HepG2 (cell line): ENCODE results near the gene LCLAT1. TPM values are rescaled to one million over a fixed set of nuclear protein-coding genes. Genes with fewer than 3 reads are reported as not detected.

Experiments
- ATAC-seq: fragments of 200-7000 bp; cut with Tn5 transposase; 3 replicates; pipeline ENCODE4 v1.9.1; 2020; ENCODE audit warnings: mild to moderate bottlenecking, moderate library complexity
- BruUV-seq: library from RNA; stranded (reverse); fragments of 400-500 nt; replicated peaks from 2 replicates; lab custom pipeline; 2021; lab: Mats Ljungman, UMichigan
- CTCF ChIA-PET: fragments of 300-600 bp; formaldehyde crosslinking; extraction: SDS; loops from one replicate; lab custom pipeline; 2021; ENCODE audit warnings: low total read pairs, inconsistent platforms, low intra/inter-chr PET ratio; lab: Yijun Ruan, JAX
- POLR2A ChIA-PET: fragments of 350-600 bp; sonication (Branson Sonifier 250); formaldehyde crosslinking; loops from one replicate; lab custom pipeline; 2020; ENCODE audit warnings: antibody characterized with exemption, inconsistent platforms; lab: Yijun Ruan, JAX
- DNase-seq: peaks from one replicate; pipeline ENCODE4 v3.0.0-alpha.2; 2015; ENCODE audit warnings: low spot score
- FAIRE-seq: peaks from 3 replicates; lab custom pipeline; 2011; peaks lifted over from hg19 to GRCh38; lab: Jason Lieb, UNC
- H2AFZ ChIP-seq: one replicate; pipeline ENCODE4 v1.6.1; 2011; ENCODE audit warnings: low read length, inconsistent platforms
- H3K27ac ChIP-seq: fragments of 300-600 bp; 3 replicates; pipeline ENCODE4 v1.8.0; 2011; ENCODE audit warnings: mixed run types, mild to moderate bottlenecking, mixed read lengths, low read length, inconsistent platforms; ENCODE audit not compliant: insufficient read depth; ENCODE audit errors: extremely low read length
- H3K27me3 ChIP-seq, 2 experiments: fragments of 200-600 bp in 1 of 2; 2 replicates in 1 of 2; 3 replicates in 1 of 2; pipeline versions ENCODE4 v1.6.0 to v1.8.0; 2011; ENCODE audit warnings: low read length in 2 of 2, mild to moderate bottlenecking in 2 of 2, moderate library complexity in 2 of 2, inconsistent platforms in 1 of 2; ENCODE audit not compliant: insufficient read depth in 2 of 2, control insufficient read depth in 1 of 2
- H3K36me3 ChIP-seq, 2 experiments: fragments of 200-600 bp in 1 of 2; replicated peaks in 1 of 2; 2 replicates in 1 of 2; 3 replicates in 1 of 2; pipeline versions ENCODE4 v1.5.1 to v1.8.0; 2011; ENCODE audit warnings: low read length in 2 of 2, inconsistent platforms in 1 of 2; ENCODE audit not compliant: insufficient read depth in 2 of 2, control insufficient read depth in 1 of 2
- H3K4me1 ChIP-seq: 2 replicates; pipeline ENCODE4 v1.5.1; 2012; ENCODE audit warnings: low read length, inconsistent platforms; ENCODE audit not compliant: insufficient read depth
- H3K4me2 ChIP-seq: 2 replicates; pipeline ENCODE4 v1.6.0; 2011; ENCODE audit warnings: low read depth, low read length, inconsistent platforms
- H3K4me3 ChIP-seq, 3 experiments: fragments of 200-600 bp in 1 of 3; sonication (generic), shearing (Covaris generic) in 1 of 3; replicated peaks in 1 of 3; 2 replicates each; pipeline ENCODE4 v1.5.1; 2011 to 2016; ENCODE audit warnings: low read length in 3 of 3, inconsistent platforms in 2 of 3, low read depth in 2 of 3, mild to moderate bottlenecking in 2 of 3, control low read depth in 1 of 3, mixed read lengths in 1 of 3; ENCODE audit not compliant: insufficient read depth in 1 of 3
- H3K79me2 ChIP-seq: one replicate; pipeline ENCODE4 v1.6.1; 2011; ENCODE audit warnings: low read length, inconsistent platforms; ENCODE audit not compliant: insufficient read depth
- H3K9ac ChIP-seq: 2 replicates; pipeline ENCODE4 v1.6.0; 2011; ENCODE audit warnings: mild to moderate bottlenecking, low read depth, low read length, inconsistent platforms; ENCODE audit not compliant: insufficient read depth
- H3K9me3 ChIP-seq: 2 replicates; pipeline ENCODE4 v1.5.1; 2012; ENCODE audit warnings: mild to moderate bottlenecking, low read length
- H4K20me1 ChIP-seq: 2 replicates; pipeline ENCODE4 v1.6.0; 2011; ENCODE audit warnings: inconsistent platforms, mild to moderate bottlenecking, low read length, moderate library complexity; ENCODE audit not compliant: insufficient read depth
- KLF16 ChIP-seq, 2 experiments: sonication (generic) in 1 of 2; formaldehyde crosslinking in 1 of 2; IDR thresholded peaks; 2 replicates each; pipeline versions ENCODE4 v1.6.1 to v1.8.0; 2016 to 2023; ENCODE audit warnings: missing genetic modification reagents in 2 of 2, missing compliant biosample characterization in 1 of 2
- RNF2 ChIP-seq: fragments of 450-650 bp; conservative IDR thresholded peaks from 2 replicates; pipeline ENCODE4 v1.6.1; 2016; ENCODE audit warnings: low read depth
- SMAD3 ChIP-seq: sonication (generic); formaldehyde crosslinking; IDR thresholded peaks from 2 replicates; pipeline ENCODE4 v1.4.0; 2020; ENCODE audit warnings: missing genetic modification reagents
- SOX6 ChIP-seq, 2 experiments: fragments of 450-650 bp in 1 of 2; sonication (generic) in 1 of 2; formaldehyde crosslinking in 1 of 2; IDR thresholded peaks; 2 replicates each; pipeline versions ENCODE4 v1.4.0 to v1.6.1; 2017 to 2020; ENCODE audit warnings: antibody characterized with exemption in 1 of 2, mild to moderate bottlenecking in 1 of 2, missing genetic modification reagents in 1 of 2
- TCF7 ChIP-seq: sonication (generic); IDR thresholded peaks from 2 replicates; pipeline ENCODE4 v1.6.1; 2016; ENCODE audit warnings: antibody characterized with exemption, low read depth
- ZBTB7A ChIP-seq: sonication (generic); formaldehyde crosslinking; IDR thresholded peaks from 2 replicates; pipeline ENCODE4 v1.8.0; 2022; ENCODE audit warnings: mild to moderate bottlenecking, missing genetic modification reagents
- ZMYM2 ChIP-seq: sonication (generic); formaldehyde crosslinking; IDR thresholded peaks from 2 replicates; pipeline ENCODE4 v1.8.0; 2022; ENCODE audit warnings: mild to moderate bottlenecking, missing genetic modification reagents
- WGBS: methylation state at CpG from one replicate; pipeline ENCODE4 v1.1.6; 2017; ENCODE audit warnings: low lambda C conversion rate; 5-methylcytosine and 5-hydroxymethylcytosine counted together
- in situ Hi-C: cut with HindIII; loops from 2 replicates; pipeline ENCODE4 v1.10.0; 2017; ENCODE audit warnings: low pct_unique_long_range_greater_than_20kb; ENCODE audit not compliant: extremely low pct_ligation_motif_present
- intact Hi-C: fragments of 100-400 bp; cut with micrococcal nuclease; formaldehyde crosslinking; loops from one replicate; pipeline ENCODE4 v1.10.0; 2022; ENCODE audit not compliant: unreplicated experiment
- polyA plus RNA-seq, 8 experiments: library from polyadenylated mRNA; depleted of rRNA in 3 of 8; stranded (reverse) in 7 of 8; unstranded in 1 of 8; fragments of >200 nt; fragmentation: Illumina TruSeq in 4 of 8; extraction: Trizol in 4 of 8; gene quantifications; 2 replicates each; pipeline versions ENCODE4 v1.2.1 to v1.2.3, GENCODE V29; 2011 to 2016; ENCODE audit warnings: low read depth in 4 of 8, missing spikeins in 1 of 8, mixed read lengths in 1 of 8; ENCODE audit not compliant: insufficient read depth in 1 of 8
- total RNA-seq, 5 experiments: library from RNA; depleted of rRNA; stranded (reverse); fragments of >200 nt; fragmentation: Illumina TruSeq; extraction: Trizol; gene quantifications; 2 replicates each; pipeline ENCODE4 v1.2.3, GENCODE V29; 2016; ENCODE audit warnings: low read depth in 1 of 5
- TF ChIP-seq, protein P1 (sequence below): sonication (generic); formaldehyde crosslinking; IDR thresholded peaks from 2 replicates; pipeline ENCODE4 v1.4.0; 2020; ENCODE audit warnings: mild to moderate bottlenecking, missing genetic modification reagents, borderline replicate concordance
- TF ChIP-seq, protein P2 (sequence below): sonication (generic); formaldehyde crosslinking; IDR thresholded peaks from 2 replicates; pipeline ENCODE4 v1.8.0; 2022; ENCODE audit warnings: missing genetic modification reagents, low read depth, mild to moderate bottlenecking, borderline replicate concordance
- TF ChIP-seq, protein P3 (sequence below): sonication (generic); formaldehyde crosslinking; IDR thresholded peaks from 2 replicates; pipeline ENCODE4 v1.8.1; 2023; ENCODE audit warnings: missing genetic modification reagents, mild to moderate bottlenecking, borderline replicate concordance

Gene LCLAT1
- total and polyA plus RNA-seq, 2 of the 13 experiments (the other 11 are each of a cell fraction or from before 2014, with no cell fraction given), result 18.0 to 28.0 TPM

DNA sequence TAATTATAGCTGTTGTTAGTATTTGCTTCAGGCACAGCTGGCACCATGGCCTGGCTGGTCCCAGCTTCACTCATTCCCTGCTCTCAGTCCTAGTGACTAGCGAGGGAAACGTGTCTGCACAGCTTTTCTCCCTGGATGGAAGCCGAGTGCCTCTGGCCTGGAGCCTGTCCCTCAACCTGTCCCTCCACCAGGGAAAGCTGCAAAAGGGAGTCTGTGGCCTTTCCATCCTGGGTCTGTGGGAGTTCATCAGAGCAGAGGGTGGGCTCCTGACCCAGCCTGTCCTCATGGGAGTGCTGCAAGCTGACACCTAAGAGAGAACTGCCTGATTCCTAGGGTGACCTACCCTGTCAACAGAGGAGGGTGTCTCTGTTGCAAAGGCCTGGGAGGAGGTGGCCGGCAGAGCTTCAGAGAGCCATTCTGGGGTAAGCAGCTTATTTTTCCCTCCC lies 241.9 kb downstream of the LCLAT1 start:
- H4K20me1 ChIP-seq, result no peaks in the 10 kb centered on the region
- H3K4me1 ChIP-seq, result no peaks in the 10 kb centered on the region
- TF ChIP-seq, protein P1, sequence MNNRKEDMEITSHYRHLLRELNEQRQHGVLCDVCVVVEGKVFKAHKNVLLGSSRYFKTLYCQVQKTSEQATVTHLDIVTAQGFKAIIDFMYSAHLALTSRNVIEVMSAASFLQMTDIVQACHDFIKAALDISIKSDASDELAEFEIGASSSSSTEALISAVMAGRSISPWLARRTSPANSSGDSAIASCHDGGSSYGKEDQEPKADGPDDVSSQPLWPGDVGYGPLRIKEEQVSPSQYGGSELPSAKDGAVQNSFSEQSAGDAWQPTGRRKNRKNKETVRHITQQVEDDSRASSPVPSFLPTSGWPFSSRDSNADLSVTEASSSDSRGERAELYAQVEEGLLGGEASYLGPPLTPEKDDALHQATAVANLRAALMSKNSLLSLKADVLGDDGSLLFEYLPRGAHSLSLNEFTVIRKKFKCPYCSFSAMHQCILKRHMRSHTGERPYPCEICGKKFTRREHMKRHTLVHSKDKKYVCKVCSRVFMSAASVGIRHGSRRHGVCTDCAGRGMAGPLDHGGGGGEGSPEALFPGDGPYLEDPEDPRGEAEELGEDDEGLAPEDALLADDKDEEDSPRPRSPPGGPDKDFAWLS (CRISPR knock-in tag), result no peak
- TF ChIP-seq, protein P2, sequence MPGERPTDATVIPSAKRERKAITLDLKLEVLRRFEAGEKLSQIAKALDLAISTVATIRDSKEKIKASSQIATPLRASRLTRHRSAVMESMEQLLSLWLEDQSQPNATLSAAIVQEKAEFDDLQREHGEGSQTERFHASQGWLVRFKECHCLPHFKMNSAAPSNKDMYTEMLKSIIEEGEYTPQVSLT (CRISPR knock-in tag), result no peak
- TF ChIP-seq KLF16 (CRISPR knock-in tag; IDR thresholded peaks at IDR 0.05) (no peak), ZBTB7A (no peak), SOX6 (IDR thresholded peaks at IDR 0.05) (no peak), SOX6 (CRISPR knock-in tag; IDR thresholded peaks at IDR 0.05) (no peak), RNF2 (no peak), TCF7 (no peak), SMAD3 (CRISPR knock-in tag) (no peak), ZMYM2 (CRISPR knock-in tag) (no peak)
- TF ChIP-seq, protein P3, sequence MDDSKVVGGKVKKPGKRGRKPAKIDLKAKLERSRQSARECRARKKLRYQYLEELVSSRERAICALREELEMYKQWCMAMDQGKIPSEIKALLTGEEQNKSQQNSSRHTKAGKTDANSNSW (CRISPR knock-in tag), result no peak
- intact Hi-C loops, result no loop called here
- in situ Hi-C loops, result loop anchor here (10.0 kb wide), 1 partner anchor 254 kb away; no protein-coding TSS in a partner anchor
- FAIRE-seq (no peak), DNase-seq (no peak), ATAC-seq (no peak)
- H3K9me3 ChIP-seq, result no peaks in the 10 kb centered on the region
- CTCF ChIA-PET, result no interaction called here
- H3K36me3 ChIP-seq, result no peaks in the 10 kb centered on the region
- BruUV-seq, result no TSS peak
- H3K79me2 ChIP-seq, result no peaks in the 10 kb centered on the region
- H2AFZ ChIP-seq, result no peak overlapping the region
- 27% methylated on average over 4 of the region's 4 CpGs for WGBS
- H3K9ac ChIP-seq, result no peak overlapping the region
- peaks cover 0 to 16% of the 10 kb centered on the region in 2 experiments; a peak in 2 of 5 replicates for H3K27me3 ChIP-seq
- H3K4me2 ChIP-seq, result no peak overlapping the region
- H3K27ac ChIP-seq, result no peak overlapping the region
- no peak overlapping the region for H3K4me3 ChIP-seq
- POLR2A ChIA-PET, result no interaction called here
